ENCODE results near the gene INSYN1. TPM values are rescaled to one million over a fixed set of nuclear protein-coding genes. Genes with fewer than 3 reads are reported as not detected.
"Not testable (repeated sequence)": the region's sequence is repeated elsewhere in the genome, so short reads cannot be mapped to it uniquely, and the experiment has no call there.

The INSYN1 gene
- total and polyA plus RNA-seq, 3 experiments from 2014 or later = not detected

GRCh38 chr15:73792899-73793541 lies 39.9 kb upstream of the INSYN1 start:
- H3K27ac Mint-ChIP-seq; H3K36me3 ChIP-seq (ENCODE audit: insufficient read depth, low read length); POLR2A ChIA-PET; H3K4me1 Mint-ChIP-seq; H3K27me3 ChIP-seq (ENCODE audit: insufficient read depth, low read length, poor library complexity, severe bottlenecking); CTCF ChIA-PET; DNase-seq; H3K4me3 ChIP-seq (ENCODE audit: low read length); H3K4me1 ChIP-seq (ENCODE audit: insufficient read depth, low read length); H3K27me3 Mint-ChIP-seq; H3K9me3 ChIP-seq (ENCODE audit: low read length); H3K27ac ChIP-seq (ENCODE audit: low read depth, low read length); H3K9me3 Mint-ChIP-seq; H3K4me3 Mint-ChIP-seq; H3K36me3 Mint-ChIP-seq: not testable (repeated sequence)

- Histone ChIP-seq H3K4me3 (ENCODE audit: low read length) (no peak overlapping the region), H3K4me1 (ENCODE audit: insufficient read depth, low read length) (no peaks in the 10 kb centered on the region), H3K27ac (ENCODE audit: low read depth, low read length) (no peak overlapping the region), H3K9me3 (ENCODE audit: low read length) (no peaks in the 10 kb centered on the region), H3K27me3 (ENCODE audit: insufficient read depth, low read length, poor library complexity, severe bottlenecking) (no peaks in the 10 kb centered on the region), H3K36me3 (ENCODE audit: insufficient read depth, low read length) (no peaks in the 10 kb centered on the region)
- Mint-ChIP-seq H3K27ac (no peak overlapping the region), H3K4me1 (no peaks in the 10 kb centered on the region), H3K4me3 (no peak overlapping the region), H3K36me3 (no peaks in the 10 kb centered on the region), H3K27me3 (peaks cover 0 to 1% of the 10 kb centered on the region in 2 donors), H3K9me3 (no peaks in the 10 kb centered on the region)
- POLR2A ChIA-PET = no interaction called here
- CTCF ChIA-PET = no interaction called here
- DNase-seq = no peak
Observed at GRCh38 chr15:73792415-73792814, 39.3 kb upstream of the INSYN1 start.

GRCh38 chr15:73789521-73790240 lies 36.5 kb upstream of the INSYN1 start:
- no peak overlapping the region for H3K27ac Mint-ChIP-seq
- Histone ChIP-seq H3K27ac (ENCODE audit: low read depth, low read length) (no peak overlapping the region), H3K9me3 (ENCODE audit: low read length) (no peaks in the 10 kb centered on the region), H3K27me3 (ENCODE audit: insufficient read depth, low read length, poor library complexity, severe bottlenecking) (no peaks in the 10 kb centered on the region), H3K36me3 (ENCODE audit: insufficient read depth, low read length) (no peaks in the 10 kb centered on the region), H3K4me1 (ENCODE audit: insufficient read depth, low read length) (no peaks in the 10 kb centered on the region), H3K4me3 (ENCODE audit: low read length) (no peak overlapping the region)
- CTCF ChIA-PET = no interaction called here
- DNase-seq = no peak
- no peaks in the 10 kb centered on the region for H3K36me3 Mint-ChIP-seq
- H3K27me3 Mint-ChIP-seq = no peaks in the 10 kb centered on the region
- POLR2A ChIA-PET = no interaction called here
- no peaks in the 10 kb centered on the region for H3K9me3 Mint-ChIP-seq
- H3K4me3 Mint-ChIP-seq = no peak overlapping the region
- no peaks in the 10 kb centered on the region for H3K4me1 Mint-ChIP-seq

GRCh38 chr15:73787621-73788020 lies 34.5 kb upstream of the INSYN1 start:
- DNase-seq = no peak
- no peaks in the 10 kb centered on the region for H3K36me3 Mint-ChIP-seq
- no peak overlapping the region for H3K4me3 ChIP-seq (ENCODE audit: low read length)
- H3K9me3 ChIP-seq (ENCODE audit: low read length) = no peaks in the 10 kb centered on the region
- H3K4me1 ChIP-seq (ENCODE audit: insufficient read depth, low read length) = no peaks in the 10 kb centered on the region
- peaks cover 0 to 1% of the 10 kb centered on the region in 2 donors for H3K27me3 Mint-ChIP-seq
- H3K27ac Mint-ChIP-seq = no peak overlapping the region
- ChIA-PET CTCF (no interaction called here), POLR2A (no interaction called here)
- H3K4me3 Mint-ChIP-seq = no peak overlapping the region
- H3K9me3 Mint-ChIP-seq = peaks cover 0 to 1% (median 0%) of the 10 kb centered on the region in 5 donors
- H3K27ac ChIP-seq (ENCODE audit: low read depth, low read length) = no peak overlapping the region
- H3K4me1 Mint-ChIP-seq = no peaks in the 10 kb centered on the region
- H3K27me3 ChIP-seq (ENCODE audit: insufficient read depth, low read length, poor library complexity, severe bottlenecking) = no peaks in the 10 kb centered on the region
- no peaks in the 10 kb centered on the region for H3K36me3 ChIP-seq (ENCODE audit: insufficient read depth, low read length)

GRCh38 chr15:73786538-73786937 lies 33.4 kb upstream of the INSYN1 start:
- ChIA-PET CTCF (no interaction called here), POLR2A (no interaction called here)
- Mint-ChIP-seq H3K4me1 (no peaks in the 10 kb centered on the region), H3K9me3 (peaks cover 0 to 1% (median 0%) of the 10 kb centered on the region in 5 donors), H3K36me3 (no peaks in the 10 kb centered on the region), H3K27ac (no peak overlapping the region), H3K4me3 (no peak overlapping the region), H3K27me3 (peaks cover 0 to 1% of the 10 kb centered on the region in 2 donors)
- Histone ChIP-seq H3K4me3 (ENCODE audit: low read length) (no peak overlapping the region), H3K27ac (ENCODE audit: low read depth, low read length) (no peak overlapping the region), H3K4me1 (ENCODE audit: insufficient read depth, low read length) (no peaks in the 10 kb centered on the region), H3K36me3 (ENCODE audit: insufficient read depth, low read length) (no peaks in the 10 kb centered on the region), H3K27me3 (ENCODE audit: insufficient read depth, low read length, poor library complexity, severe bottlenecking) (no peaks in the 10 kb centered on the region), H3K9me3 (ENCODE audit: low read length) (no peaks in the 10 kb centered on the region)
- no peak for DNase-seq

- H3K36me3 Mint-ChIP-seq; H3K4me1 Mint-ChIP-seq; H3K4me3 Mint-ChIP-seq; H3K36me3 ChIP-seq (ENCODE audit: insufficient read depth, low read length); POLR2A ChIA-PET; H3K9me3 Mint-ChIP-seq; H3K27ac ChIP-seq (ENCODE audit: low read depth, low read length); H3K27me3 ChIP-seq (ENCODE audit: insufficient read depth, low read length, poor library complexity, severe bottlenecking); H3K4me3 ChIP-seq (ENCODE audit: low read length); H3K27me3 Mint-ChIP-seq; H3K9me3 ChIP-seq (ENCODE audit: low read length); DNase-seq; H3K4me1 ChIP-seq (ENCODE audit: insufficient read depth, low read length); CTCF ChIA-PET: not testable (repeated sequence)
- H3K27ac Mint-ChIP-seq = peak overlapping the region in 1 of 8 donors; percentile 84
Observed at GRCh38 chr15:73785256-73786014, 32.3 kb upstream of the INSYN1 start.

- POLR2A ChIA-PET = no interaction called here
Observed at GRCh38 chr15:73784291-73784690, 31.1 kb upstream of the INSYN1 start.

GRCh38 chr15:73782344-73782959 lies 29.3 kb upstream of the INSYN1 start:
- H3K27ac Mint-ChIP-seq = no peak overlapping the region

More at GRCh38 chr15:73784291-73784690, 31.1 kb upstream of the INSYN1 start:
- no peak for DNase-seq
- H3K27ac Mint-ChIP-seq = no peak overlapping the region
- no peaks in the 10 kb centered on the region for H3K36me3 Mint-ChIP-seq
- CTCF ChIA-PET = no interaction called here
- no peaks in the 10 kb centered on the region for H3K27me3 ChIP-seq (ENCODE audit: insufficient read depth, low read length, poor library complexity, severe bottlenecking)
- H3K4me3 Mint-ChIP-seq = no peak overlapping the region
- H3K4me1 ChIP-seq (ENCODE audit: insufficient read depth, low read length) = no peaks in the 10 kb centered on the region
- peaks cover 0 to 1% of the 10 kb centered on the region in 2 donors for H3K27me3 Mint-ChIP-seq
- peaks cover 0 to 1% (median 0%) of the 10 kb centered on the region in 5 donors for H3K9me3 Mint-ChIP-seq
- H3K27ac ChIP-seq (ENCODE audit: low read depth, low read length) = no peak overlapping the region
- no peaks in the 10 kb centered on the region for H3K4me1 Mint-ChIP-seq
- no peaks in the 10 kb centered on the region for H3K36me3 ChIP-seq (ENCODE audit: insufficient read depth, low read length)
- no peaks in the 10 kb centered on the region for H3K9me3 ChIP-seq (ENCODE audit: low read length)
- H3K4me3 ChIP-seq (ENCODE audit: low read length) = no peak overlapping the region

More at GRCh38 chr15:73782344-73782959, 29.3 kb upstream of the INSYN1 start:
- Histone ChIP-seq H3K4me1 (ENCODE audit: insufficient read depth, low read length) (no peaks in the 10 kb centered on the region), H3K27me3 (ENCODE audit: insufficient read depth, low read length, poor library complexity, severe bottlenecking) (no peaks in the 10 kb centered on the region), H3K36me3 (ENCODE audit: insufficient read depth, low read length) (no peaks in the 10 kb centered on the region), H3K27ac (ENCODE audit: low read depth, low read length) (no peak overlapping the region), H3K4me3 (ENCODE audit: low read length) (no peak overlapping the region), H3K9me3 (ENCODE audit: low read length) (no peaks in the 10 kb centered on the region)
- CTCF ChIA-PET = no interaction called here
- H3K9me3 Mint-ChIP-seq = peaks cover 0 to 1% (median 0%) of the 10 kb centered on the region in 5 donors
- peaks cover 0 to 1% of the 10 kb centered on the region in 2 donors for H3K27me3 Mint-ChIP-seq
- H3K4me1 Mint-ChIP-seq = no peaks in the 10 kb centered on the region
- no peak for DNase-seq
- no peak overlapping the region for H3K4me3 Mint-ChIP-seq
- no peaks in the 10 kb centered on the region for H3K36me3 Mint-ChIP-seq
- POLR2A ChIA-PET = no interaction called here
